Measurements from ENCODE around the gene LZTR1. TPM values are rescaled to one million over a fixed set of nuclear protein-coding genes. Genes with fewer than 3 reads are reported as not detected.

LZTR1 gene
- total RNA-seq, 1 donor from 2014 or later, result 51.6 TPM

DNA sequence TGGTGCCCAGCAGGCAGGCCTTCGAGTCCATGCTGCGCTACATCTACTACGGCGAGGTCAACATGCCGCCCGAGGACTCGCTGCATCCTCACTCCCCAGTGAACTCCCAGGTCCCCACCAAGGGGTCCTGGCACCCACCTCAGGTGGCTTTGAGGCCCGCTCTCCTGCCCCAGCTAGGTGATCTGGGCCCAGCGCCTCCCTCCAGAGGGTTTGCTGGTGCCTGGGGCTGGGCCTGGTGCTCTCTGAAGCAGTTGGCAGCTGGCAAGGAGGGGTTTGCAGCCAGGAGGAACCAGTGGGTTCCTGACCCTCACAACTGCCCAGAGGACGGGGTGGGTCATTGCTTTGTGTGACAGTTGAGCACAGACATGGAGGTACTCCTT, 13.9 kb downstream of the LZTR1 start:
- DNase-seq, result no peak
- no peak for TF ChIP-seq CTCF (IDR thresholded peaks at IDR 0.05)
- peaks cover 96% of the 10 kb centered on the region for H3K36me3 ChIP-seq

DNA sequence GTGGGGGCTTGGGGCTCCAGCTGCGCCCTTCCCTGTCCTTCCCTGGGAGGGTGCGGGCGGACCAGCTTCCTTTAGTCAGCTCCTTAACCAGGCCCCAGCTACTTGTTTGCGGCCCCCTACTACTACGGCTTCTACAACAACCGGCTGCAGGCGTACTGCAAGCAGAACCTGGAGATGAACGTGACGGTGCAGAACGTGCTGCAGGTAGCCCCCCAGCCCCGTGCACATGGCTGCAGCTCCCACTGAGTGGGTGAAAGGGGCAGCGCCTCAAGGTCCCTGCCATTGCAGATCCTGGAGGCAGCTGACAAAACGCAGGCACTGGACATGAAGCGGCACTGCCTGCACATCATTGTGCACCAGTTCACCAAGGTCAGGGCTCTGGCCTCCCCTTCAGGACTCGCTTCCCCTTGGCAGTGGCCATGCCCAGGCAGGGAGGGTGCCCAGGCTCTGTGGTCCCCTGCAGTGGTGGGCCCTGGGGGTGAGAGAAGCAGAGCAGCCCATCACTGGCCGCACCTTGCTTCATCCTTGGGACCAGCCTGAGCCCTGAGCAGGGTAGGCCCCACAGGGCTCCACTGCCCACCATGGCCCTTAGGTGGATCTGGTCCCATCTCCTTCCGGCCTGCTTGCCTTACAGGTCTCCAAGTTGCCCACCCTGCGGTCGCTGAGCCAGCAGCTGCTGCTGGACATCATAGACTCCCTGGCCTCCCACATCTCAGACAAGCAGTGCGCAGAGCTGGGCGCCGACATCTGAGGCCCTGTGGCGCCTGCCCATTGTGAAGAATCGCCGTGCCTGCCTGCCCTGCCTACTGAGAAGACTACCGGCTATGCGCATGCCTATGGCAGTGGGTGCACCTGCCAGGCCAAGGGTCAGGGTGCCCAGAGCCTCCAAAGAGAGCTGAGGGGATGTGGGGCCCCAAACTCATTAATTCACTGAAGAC, 14.8 kb downstream of the LZTR1 start:
- no peak overlapping the region for H3K27ac ChIP-seq
- no peak for TF ChIP-seq CTCF (IDR thresholded peaks at IDR 0.05)
- no peak overlapping the region for H3K4me3 ChIP-seq
- H3K9me3 ChIP-seq, result no peaks in the 10 kb centered on the region
- H3K27me3 ChIP-seq (ENCODE audit: low read depth), result no peaks in the 10 kb centered on the region
- DNase-seq (no peak), ATAC-seq (no peak)
- intact Hi-C loops (cut with DNase I), result no loop called here
- peaks cover 21% of the 10 kb centered on the region for H3K4me1 ChIP-seq
- peaks cover 87% of the 10 kb centered on the region for H3K36me3 ChIP-seq

More for the DNA sequence above, 13.9 kb downstream of the LZTR1 start:
- Histone ChIP-seq H3K4me1 (peaks cover 17% of the 10 kb centered on the region), H3K27ac (no peak overlapping the region), H3K9me3 (no peaks in the 10 kb centered on the region), H3K27me3 (ENCODE audit: low read depth) (no peaks in the 10 kb centered on the region), H3K4me3 (no peak overlapping the region)
- no peak for ATAC-seq
- intact Hi-C loops (cut with DNase I), result no loop called here

DNA sequence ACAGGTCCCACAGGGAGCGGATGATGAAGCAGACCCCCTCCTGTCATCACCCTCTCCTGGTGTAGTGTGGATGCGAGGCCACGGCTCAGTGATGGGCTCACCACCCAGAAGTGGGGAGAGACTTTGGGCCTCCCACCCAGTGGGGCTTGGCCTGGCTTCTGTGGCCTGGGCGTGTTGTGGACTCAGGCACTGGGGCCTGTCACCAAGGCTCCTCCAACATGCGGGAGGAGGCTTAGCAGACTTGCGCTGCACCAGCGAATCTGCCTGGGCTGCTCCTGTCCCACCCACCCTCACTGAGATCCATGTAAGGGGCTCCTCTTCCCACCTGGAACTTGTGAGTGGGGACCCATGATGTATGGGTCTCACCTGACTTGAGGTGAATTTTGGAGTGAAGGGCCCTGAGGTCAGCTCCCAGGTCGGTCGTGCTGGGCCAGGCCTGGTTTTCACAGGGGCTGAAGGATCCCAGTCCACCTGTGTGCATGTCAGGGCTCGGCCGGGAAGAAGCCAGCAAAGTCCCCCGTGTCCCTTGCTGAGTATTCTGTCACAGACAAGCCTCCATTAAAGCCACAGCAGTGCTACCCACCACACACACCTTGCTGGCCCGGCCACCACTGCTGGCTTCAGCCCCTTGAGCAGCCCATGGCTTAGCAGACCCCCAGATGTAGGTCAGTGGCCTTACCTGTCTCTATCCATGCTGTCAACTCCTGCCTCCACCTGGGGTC, 15.6 kb downstream of the LZTR1 start:
- intact Hi-C loops (cut with DNase I), result no loop called here

DNA sequence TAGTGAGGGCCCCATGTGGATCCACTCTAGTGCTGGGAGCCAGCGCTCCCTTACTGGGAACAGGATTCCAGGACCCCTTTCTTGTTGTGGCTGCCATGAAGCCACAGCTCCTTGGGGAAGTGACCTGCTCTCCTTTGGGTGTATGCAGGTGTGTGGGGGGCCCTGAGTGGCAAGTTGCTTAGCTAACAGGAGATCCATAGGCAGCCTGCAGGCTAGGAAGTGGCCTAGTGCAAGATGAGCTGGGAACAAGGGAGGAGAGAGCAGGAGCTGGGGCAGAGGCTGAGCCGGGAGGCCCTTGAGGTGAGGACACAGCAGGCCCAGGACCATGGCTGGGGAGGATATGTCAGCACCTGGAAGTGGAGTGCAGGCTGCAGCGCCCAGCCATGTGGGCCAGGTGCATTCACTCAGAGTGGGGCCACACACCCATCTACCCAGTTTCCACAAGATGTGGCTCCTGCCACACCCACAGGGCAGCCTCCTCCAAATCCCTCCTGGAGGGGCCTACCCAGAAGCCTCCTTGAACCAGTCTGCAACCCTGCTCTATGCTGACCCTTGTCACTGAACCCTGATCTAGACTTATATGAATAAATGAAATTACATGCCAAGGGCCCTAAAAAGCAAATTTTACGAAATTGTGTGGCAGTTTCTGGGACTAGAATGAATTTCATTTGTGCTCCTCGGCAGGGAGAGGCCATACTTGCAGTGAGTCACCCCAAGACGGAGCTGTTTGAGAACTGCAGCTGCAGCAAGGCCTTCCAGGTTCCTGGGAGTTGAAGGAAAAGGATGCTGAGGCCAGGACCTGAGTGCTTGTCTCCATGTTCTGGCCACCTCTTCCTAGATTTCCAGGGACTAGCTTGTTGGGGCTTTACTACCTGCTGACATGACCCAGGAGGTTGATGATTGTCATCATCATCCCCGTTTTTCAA, 16.6 kb downstream of the LZTR1 start:
- intact Hi-C loops (cut with DNase I), result no loop called here
- peaks cover 69% of the 10 kb centered on the region for H3K36me3 ChIP-seq

More for the DNA sequence above, 15.6 kb downstream of the LZTR1 start:
- Histone ChIP-seq H3K36me3 (peaks cover 79% of the 10 kb centered on the region), H3K4me1 (peaks cover 21% of the 10 kb centered on the region), H3K9me3 (no peaks in the 10 kb centered on the region), H3K4me3 (no peak overlapping the region), H3K27ac (no peak overlapping the region), H3K27me3 (ENCODE audit: low read depth) (no peaks in the 10 kb centered on the region)
- DNase-seq (no peak), ATAC-seq (no peak)
- TF ChIP-seq CTCF (IDR thresholded peaks at IDR 0.05), result no peak

More for the DNA sequence above, 16.6 kb downstream of the LZTR1 start:
- no peak overlapping the region for H3K27ac ChIP-seq
- no peaks in the 10 kb centered on the region for H3K27me3 ChIP-seq (ENCODE audit: low read depth)
- H3K4me3 ChIP-seq, result no peak overlapping the region
- peaks cover 30% of the 10 kb centered on the region for H3K4me1 ChIP-seq
- ATAC-seq (no peak), DNase-seq (no peak)
- no peak for TF ChIP-seq CTCF (IDR thresholded peaks at IDR 0.05)
- no peaks in the 10 kb centered on the region for H3K9me3 ChIP-seq
